HEK293T (cell line): ENCODE data around the gene AGPAT3.

ENCODE experiments used
- BHLHE40 ChIP-seq: fragments of 450-650 bp; IDR thresholded peaks from 2 replicates; pipeline ENCODE4 v1.6.1; 2016; ENCODE audit warnings: mild to moderate bottlenecking, moderate library complexity, borderline replicate concordance
- ELF4 ChIP-seq: fragments of 450-650 bp; IDR thresholded peaks from 2 replicates; pipeline ENCODE4 v1.6.1; 2017; ENCODE audit warnings: antibody characterized with exemption
- FOXA1 ChIP-seq: fragments of 450-650 bp; IDR thresholded peaks from 2 replicates; pipeline ENCODE4 v1.6.1; 2016; ENCODE audit warnings: mild to moderate bottlenecking
- FOXK2 ChIP-seq: fragments of 450-650 bp; IDR thresholded peaks from 2 replicates; pipeline ENCODE4 v1.6.1; 2016; ENCODE audit warnings: mild to moderate bottlenecking
- FOXM1 ChIP-seq: fragments of 450-650 bp; IDR thresholded peaks from 2 replicates; pipeline ENCODE4 v1.6.1; 2017; ENCODE audit warnings: mild to moderate bottlenecking, borderline replicate concordance
- HDGF ChIP-seq: fragments of 450-650 bp; IDR thresholded peaks from 2 replicates; pipeline ENCODE4 v1.6.1; 2017; ENCODE audit warnings: antibody characterized with exemption, borderline replicate concordance
- L3MBTL2 ChIP-seq: fragments of 450-650 bp; conservative IDR thresholded peaks from 2 replicates; pipeline ENCODE4 v1.6.1; 2016; ENCODE audit warnings: mild to moderate bottlenecking
- LEF1 ChIP-seq: fragments of 450-650 bp; IDR thresholded peaks from 2 replicates; pipeline ENCODE4 v1.6.1; 2017; ENCODE audit warnings: mild to moderate bottlenecking, borderline replicate concordance
- SUZ12 ChIP-seq: fragments of 450-650 bp; IDR thresholded peaks from 2 replicates; pipeline ENCODE4 v1.6.1; 2016; ENCODE audit warnings: mild to moderate bottlenecking
- TARDBP ChIP-seq: fragments of 450-650 bp; IDR thresholded peaks from 2 replicates; pipeline ENCODE4 v1.6.1; 2016

- TF ChIP-seq FOXK2 = no peak
- no peak for TF ChIP-seq TARDBP
- TF ChIP-seq BHLHE40 = no peak
- TF ChIP-seq LEF1 = no peak
- TF ChIP-seq SUZ12 = no peak
- no peak for TF ChIP-seq FOXM1
- no peak for TF ChIP-seq HDGF
- no peak for TF ChIP-seq L3MBTL2
- no peak for TF ChIP-seq FOXA1
- TF ChIP-seq ELF4 = no peak
These were observed 38.4 kb upstream of the AGPAT3 start for GRCh38 chr21:43826623-43826974.
